ENCODE results near the gene HMGN5. TPM values are rescaled to one million over a fixed set of nuclear protein-coding genes. Genes with fewer than 3 reads are reported as not detected.
A peak's percentile ranks its signal among the peaks of the same experiment; 100 is the strongest.

Gene HMGN5
- total RNA-seq, 1 experiment from 2014 or later = 21.7 TPM

DNA sequence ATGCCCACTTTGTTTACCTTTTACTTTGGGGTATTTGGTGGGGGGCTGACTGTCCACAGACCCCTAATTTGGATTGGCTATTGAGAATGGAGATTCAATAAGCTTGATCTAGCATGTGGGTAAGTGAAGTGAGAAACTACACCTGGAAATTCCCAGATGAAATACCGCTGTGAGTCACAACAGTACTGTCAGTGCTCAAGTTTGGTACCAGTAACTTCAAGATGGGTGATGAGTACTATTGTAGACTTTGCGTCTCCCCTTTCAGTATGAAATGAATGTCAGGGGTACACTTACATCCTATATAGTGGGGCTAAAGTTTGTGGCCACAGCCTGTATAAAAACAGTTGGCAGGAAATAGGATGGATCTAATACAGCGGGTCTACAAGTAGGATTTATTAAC lies 33.3 kb downstream of the HMGN5 start:
- no peak for TF ChIP-seq ETV6 (CRISPR knock-in tag; IDR thresholded peaks at IDR 0.05)
- TF ChIP-seq, protein P1, sequence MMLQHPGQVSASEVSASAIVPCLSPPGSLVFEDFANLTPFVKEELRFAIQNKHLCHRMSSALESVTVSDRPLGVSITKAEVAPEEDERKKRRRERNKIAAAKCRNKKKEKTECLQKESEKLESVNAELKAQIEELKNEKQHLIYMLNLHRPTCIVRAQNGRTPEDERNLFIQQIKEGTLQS (CRISPR knock-in tag; conservative IDR thresholded peaks at IDR 0.05) = no peak
- no peak for TF ChIP-seq ZNF232 (CRISPR knock-in tag; IDR thresholded peaks at IDR 0.05)
- no peak for TF ChIP-seq ZNF671 (CRISPR knock-in tag; IDR thresholded peaks at IDR 0.05)
- TF ChIP-seq, protein P2, sequence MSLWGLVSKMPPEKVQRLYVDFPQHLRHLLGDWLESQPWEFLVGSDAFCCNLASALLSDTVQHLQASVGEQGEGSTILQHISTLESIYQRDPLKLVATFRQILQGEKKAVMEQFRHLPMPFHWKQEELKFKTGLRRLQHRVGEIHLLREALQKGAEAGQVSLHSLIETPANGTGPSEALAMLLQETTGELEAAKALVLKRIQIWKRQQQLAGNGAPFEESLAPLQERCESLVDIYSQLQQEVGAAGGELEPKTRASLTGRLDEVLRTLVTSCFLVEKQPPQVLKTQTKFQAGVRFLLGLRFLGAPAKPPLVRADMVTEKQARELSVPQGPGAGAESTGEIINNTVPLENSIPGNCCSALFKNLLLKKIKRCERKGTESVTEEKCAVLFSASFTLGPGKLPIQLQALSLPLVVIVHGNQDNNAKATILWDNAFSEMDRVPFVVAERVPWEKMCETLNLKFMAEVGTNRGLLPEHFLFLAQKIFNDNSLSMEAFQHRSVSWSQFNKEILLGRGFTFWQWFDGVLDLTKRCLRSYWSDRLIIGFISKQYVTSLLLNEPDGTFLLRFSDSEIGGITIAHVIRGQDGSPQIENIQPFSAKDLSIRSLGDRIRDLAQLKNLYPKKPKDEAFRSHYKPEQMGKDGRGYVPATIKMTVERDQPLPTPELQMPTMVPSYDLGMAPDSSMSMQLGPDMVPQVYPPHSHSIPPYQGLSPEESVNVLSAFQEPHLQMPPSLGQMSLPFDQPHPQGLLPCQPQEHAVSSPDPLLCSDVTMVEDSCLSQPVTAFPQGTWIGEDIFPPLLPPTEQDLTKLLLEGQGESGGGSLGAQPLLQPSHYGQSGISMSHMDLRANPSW (CRISPR knock-in tag; conservative IDR thresholded peaks at IDR 0.05; ENCODE audit: low read depth) = no peak
- no peak for TF ChIP-seq SMAD4 (CRISPR knock-in tag; IDR thresholded peaks at IDR 0.05)
- no peak for TF ChIP-seq TCF7 (CRISPR knock-in tag; IDR thresholded peaks at IDR 0.05; ENCODE audit: low read depth)
- no peak for TF ChIP-seq JAZF1 (CRISPR knock-in tag; IDR thresholded peaks at IDR 0.05)
- no peak for TF ChIP-seq CBFB (CRISPR knock-in tag; IDR thresholded peaks at IDR 0.05; ENCODE audit: low read depth)
- TF ChIP-seq, protein P3, sequence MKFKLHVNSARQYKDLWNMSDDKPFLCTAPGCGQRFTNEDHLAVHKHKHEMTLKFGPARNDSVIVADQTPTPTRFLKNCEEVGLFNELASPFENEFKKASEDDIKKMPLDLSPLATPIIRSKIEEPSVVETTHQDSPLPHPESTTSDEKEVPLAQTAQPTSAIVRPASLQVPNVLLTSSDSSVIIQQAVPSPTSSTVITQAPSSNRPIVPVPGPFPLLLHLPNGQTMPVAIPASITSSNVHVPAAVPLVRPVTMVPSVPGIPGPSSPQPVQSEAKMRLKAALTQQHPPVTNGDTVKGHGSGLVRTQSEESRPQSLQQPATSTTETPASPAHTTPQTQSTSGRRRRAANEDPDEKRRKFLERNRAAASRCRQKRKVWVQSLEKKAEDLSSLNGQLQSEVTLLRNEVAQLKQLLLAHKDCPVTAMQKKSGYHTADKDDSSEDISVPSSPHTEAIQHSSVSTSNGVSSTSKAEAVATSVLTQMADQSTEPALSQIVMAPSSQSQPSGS (CRISPR knock-in tag; IDR thresholded peaks at IDR 0.05; ENCODE audit: borderline replicate concordance, low read depth) = no peak
- no peak for TF ChIP-seq HMGA2 (CRISPR knock-in tag; IDR thresholded peaks at IDR 0.05)
- TF ChIP-seq, protein P4, sequence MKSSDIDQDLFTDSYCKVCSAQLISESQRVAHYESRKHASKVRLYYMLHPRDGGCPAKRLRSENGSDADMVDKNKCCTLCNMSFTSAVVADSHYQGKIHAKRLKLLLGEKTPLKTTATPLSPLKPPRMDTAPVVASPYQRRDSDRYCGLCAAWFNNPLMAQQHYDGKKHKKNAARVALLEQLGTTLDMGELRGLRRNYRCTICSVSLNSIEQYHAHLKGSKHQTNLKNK (CRISPR knock-in tag; IDR thresholded peaks at IDR 0.05) = no peak
- TF ChIP-seq CREB1 (CRISPR knock-in tag; IDR thresholded peaks at IDR 0.05) = no peak
- TF ChIP-seq, protein P5, sequence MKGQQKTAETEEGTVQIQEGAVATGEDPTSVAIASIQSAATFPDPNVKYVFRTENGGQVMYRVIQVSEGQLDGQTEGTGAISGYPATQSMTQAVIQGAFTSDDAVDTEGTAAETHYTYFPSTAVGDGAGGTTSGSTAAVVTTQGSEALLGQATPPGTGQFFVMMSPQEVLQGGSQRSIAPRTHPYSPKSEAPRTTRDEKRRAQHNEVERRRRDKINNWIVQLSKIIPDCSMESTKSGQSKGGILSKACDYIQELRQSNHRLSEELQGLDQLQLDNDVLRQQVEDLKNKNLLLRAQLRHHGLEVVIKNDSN (CRISPR knock-in tag; IDR thresholded peaks at IDR 0.05) = no peak
- no peak for TF ChIP-seq FOXK1 (CRISPR knock-in tag; IDR thresholded peaks at IDR 0.05)
- no peak for TF ChIP-seq NFE2L1 (CRISPR knock-in tag; IDR thresholded peaks at IDR 0.05)
- no peak for TF ChIP-seq NFYB (CRISPR knock-in tag; conservative IDR thresholded peaks at IDR 0.05; ENCODE audit: low read depth)
- CTCF ChIA-PET = no interaction called here
- DNase-seq (ENCODE audit: low spot score) (no peak), ATAC-seq (no peak)
- 0 out of 2 replicates have a peak, but pooled peaks cover 2% of the 10 kb centered on the region for H3K4me1 Mint-ChIP-seq
- H3K27me3 Mint-ChIP-seq (ENCODE audit: low read depth) = no peaks in the 10 kb centered on the region
- no peak overlapping the region for H3K4me3 Mint-ChIP-seq
- H3K9me3 Mint-ChIP-seq = no peaks in the 10 kb centered on the region
- POLR2A ChIA-PET = no interaction called here
- H3K36me3 Mint-ChIP-seq = no peaks in the 10 kb centered on the region
- H3K27ac Mint-ChIP-seq = no peak overlapping the region

DNA sequence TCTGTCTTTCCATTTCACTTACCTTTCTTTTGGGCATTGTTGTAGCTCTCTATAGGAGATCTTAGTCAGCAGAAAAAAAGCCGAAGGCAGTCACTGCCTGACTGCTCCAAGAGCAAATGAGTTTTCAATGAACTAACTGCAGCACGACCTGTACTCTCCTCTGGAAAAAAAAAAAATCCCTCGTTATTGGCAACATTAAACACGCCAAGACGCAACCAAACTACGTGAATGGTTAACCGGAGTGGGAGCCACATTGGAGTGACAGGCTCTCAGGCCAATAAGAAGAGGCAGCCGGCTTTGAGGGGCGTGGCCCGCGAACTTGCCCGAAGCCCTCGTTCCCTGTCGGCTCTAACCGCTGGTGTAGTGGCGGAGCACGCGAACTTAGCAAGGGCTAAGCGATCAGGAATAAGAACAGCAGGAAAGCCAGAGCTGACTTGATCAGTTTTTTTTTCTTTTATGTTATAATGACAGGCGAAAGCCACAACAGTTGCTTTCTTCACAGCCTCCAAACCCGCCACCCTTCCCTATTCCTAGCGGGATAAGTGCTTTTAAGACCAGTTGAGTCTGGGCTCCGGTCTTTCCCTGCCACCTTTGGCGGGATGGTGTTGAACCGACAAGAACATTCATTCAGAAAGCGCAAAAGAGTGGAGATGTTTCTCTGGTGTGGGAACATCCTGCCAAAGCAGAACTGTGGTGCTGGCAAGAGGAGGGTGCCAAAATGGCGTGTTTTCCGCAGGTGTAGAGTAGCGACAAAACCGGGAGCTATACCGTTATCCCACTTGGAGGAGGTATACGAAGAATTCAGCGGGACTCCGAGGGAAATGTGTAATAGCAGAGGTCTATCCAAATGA lies 80.0 kb downstream of the HMGN5 start:
- H3K4me3 Mint-ChIP-seq = peak overlapping the region; percentile 96
- H3K9me3 Mint-ChIP-seq = no peaks in the 10 kb centered on the region
- peaks cover 25% of the 10 kb centered on the region for H3K27me3 Mint-ChIP-seq (ENCODE audit: low read depth)
- no peak for TF ChIP-seq MXD4 (CRISPR knock-in tag; IDR thresholded peaks at IDR 0.05; ENCODE audit: borderline replicate concordance)
- no peak for TF ChIP-seq NR1H2 (CRISPR knock-in tag; IDR thresholded peaks at IDR 0.05)
- TF ChIP-seq SP1 (CRISPR knock-in tag; conservative IDR thresholded peaks at IDR 0.05) = peak; percentile 47; the same call in 1 of the 2 replicates
- TF ChIP-seq CREM (CRISPR knock-in tag; IDR thresholded peaks at IDR 0.05) = 0 out of 2 replicates have a peak, but pooled peaks have one; percentile 29
- TF ChIP-seq RELA (CRISPR knock-in tag; IDR thresholded peaks at IDR 0.05; ENCODE audit: borderline replicate concordance) = no peak
- peak; percentile 79 for TF ChIP-seq NFYB (CRISPR knock-in tag; conservative IDR thresholded peaks at IDR 0.05; ENCODE audit: low read depth)
- H3K36me3 Mint-ChIP-seq = no peaks in the 10 kb centered on the region
- POLR2A ChIA-PET = interaction anchor here (0.6 to 1.3 kb wide), 2 partner anchors 80 to 134 kb away, joined by 5 read pairs; partner anchors contain the start of genes HMGN5 and SH3BGRL
- CTCF ChIA-PET = interaction anchor here (1.0 to 1.2 kb wide), 2 partner anchors 74 to 245 kb away, joined by 3 read pairs; no protein-coding TSS in a partner anchor
- peak overlapping the region; percentile 95 for H3K27ac Mint-ChIP-seq
- DNase-seq (ENCODE audit: low spot score) = peak; percentile 87
- peak; percentile 94 for ATAC-seq
- H3K4me1 Mint-ChIP-seq = peaks cover 3% of the 10 kb centered on the region; the same call in 1 of the 2 replicates

All from WTC11 (cell line).